Lung (tissue), 12 donors: ENCODE data around the gene TRPC4. TPM values are rescaled to one million over a fixed set of nuclear protein-coding genes. Genes with fewer than 3 reads are reported as not detected.
A peak's percentile ranks its signal among the peaks of the same experiment; 100 is the strongest.

Experiments used
- ATAC-seq: fragments of 200-7000 bp; cut with Tn5 transposase; one replicate; pipeline ENCODE4 v1.9.1; 2020; ENCODE audit warnings: moderate number of reproducible peaks; ENCODE audit not compliant: insufficient read depth, low FRiP score
- DNase-seq, 3 donors: peaks; one replicate each; pipeline ENCODE4 v3.0.0-alpha.2; 2013 to 2017
- H3K27ac ChIP-seq, 2 donors: one replicate each; pipeline ENCODE4 v1.5.1; 2013; ENCODE audit warnings: mild to moderate bottlenecking in 2 of 2, moderate library complexity in 2 of 2, control low read depth in 1 of 2, inconsistent platforms in 1 of 2, low read depth in 1 of 2, low read length in 1 of 2
- H3K27me3 ChIP-seq, 3 donors: one replicate each; pipeline ENCODE4 v1.5.1; 2013; ENCODE audit warnings: low read length in 2 of 3; ENCODE audit not compliant: control insufficient read depth in 3 of 3, insufficient read depth in 3 of 3
- H3K36me3 ChIP-seq, 4 donors: one replicate each; pipeline ENCODE4 v1.5.1; 2013; ENCODE audit warnings: low read length in 4 of 4, mild to moderate bottlenecking in 1 of 4, moderate library complexity in 1 of 4; ENCODE audit not compliant: control insufficient read depth in 4 of 4, insufficient read depth in 4 of 4
- H3K4me1 ChIP-seq, 5 donors: one replicate each; pipeline ENCODE4 v1.5.1; 2013; ENCODE audit warnings: low read length in 5 of 5, mild to moderate bottlenecking in 2 of 5, moderate library complexity in 1 of 5; ENCODE audit not compliant: control insufficient read depth in 5 of 5, insufficient read depth in 5 of 5
- H3K4me3 ChIP-seq: one replicate; pipeline ENCODE4 v1.5.1; 2013; ENCODE audit warnings: mild to moderate bottlenecking, control low read depth, moderate library complexity
- H3K9ac ChIP-seq, 2 donors: one replicate each; pipeline ENCODE4 v1.5.1; 2013; ENCODE audit warnings: low read length in 2 of 2, control low read depth in 1 of 2; ENCODE audit not compliant: insufficient read depth in 1 of 2
- H3K9me3 ChIP-seq, 4 donors: one replicate each; pipeline ENCODE4 v1.5.1; 2013; ENCODE audit warnings: low read length in 3 of 4, mild to moderate bottlenecking in 1 of 4, moderate library complexity in 1 of 4; ENCODE audit not compliant: control insufficient read depth in 4 of 4, insufficient read depth in 3 of 4
- CTCF ChIP-seq: IDR thresholded peaks from 2 replicates; pipeline ENCODE4 v1.5.1; 2012; ENCODE audit warnings: mild to moderate bottlenecking; ENCODE audit errors: control extremely low read depth, extremely low read depth
- WGBS, 2 donors: extraction: QIAGEN DNeasy Blood & Tissue Kit; methylation state at CpG; one replicate each; pipeline ENCODE4 v1.1.7; 2013; 5-methylcytosine and 5-hydroxymethylcytosine counted together
- polyA plus RNA-seq, 2 donors: library from polyadenylated mRNA; stranded (reverse); fragments of 200-250 nt; gene quantifications; one replicate each; pipeline ENCODE4 v1.2.1, GENCODE V29; 2013
- total RNA-seq, 2 donors: library from RNA; depleted of rRNA in 1 of 2; stranded (reverse); fragments of >200 nt in 1 of 2; gene quantifications; one replicate each; pipeline ENCODE4 v1.2.1, GENCODE V29; 2014 to 2021
- donor health status: control.
- donor health status: control.
- donor health status: Bipolar disorder and iron deficiency.
- donor health status: healthy.
- donor health status: DM: yes; HTN: yes; CAD: no.

TRPC4 gene
- total and polyA plus RNA-seq, 4 donors: 0.28 to 3.1 (median 0.94) TPM

GRCh38 chr13:37601648-37602440 is 267.7 kb downstream of the TRPC4 start:
- Histone ChIP-seq H3K9ac (no peak overlapping the region), H3K27me3 (no peaks in the 10 kb centered on the region), H3K4me1 (peaks cover 0 to 33% (median 3%) of the 10 kb centered on the region in 5 donors), H3K27ac (no peak overlapping the region), H3K36me3 (no peaks in the 10 kb centered on the region), H3K9me3 (no peaks in the 10 kb centered on the region), H3K4me3 (no peak overlapping the region)
- no peak for TF ChIP-seq CTCF
- DNase-seq (peak in 1 of 3 donors; percentile 30), ATAC-seq (no peak)
- 84 to 90% methylated on average over 3 of the region's 3 CpGs for WGBS, 2 donors

- TF ChIP-seq CTCF: no peak
- ATAC-seq (no peak), DNase-seq (peak in 2 of 3 donors; percentile 62 to 65)
- H3K27ac ChIP-seq: no peak overlapping the region
- no peak overlapping the region for H3K4me3 ChIP-seq
- H3K36me3 ChIP-seq: peaks cover 0 to 3% (median 0%) of the 10 kb centered on the region in 4 donors
- H3K27me3 ChIP-seq: no peaks in the 10 kb centered on the region
- peaks cover 0 to 55% (median 5%) of the 10 kb centered on the region in 5 donors for H3K4me1 ChIP-seq
- peak overlapping the region in 1 of 2 donors; percentile 91 for H3K9ac ChIP-seq
- no peaks in the 10 kb centered on the region for H3K9me3 ChIP-seq
- WGBS, 2 donors: 68 to 70% methylated on average over 2 of the region's 2 CpGs
Measured at GRCh38 chr13:37599519-37599918, 270.1 kb downstream of the TRPC4 start.

GRCh38 chr13:37598597-37598996 is 271.0 kb downstream of the TRPC4 start, which contains the start of gene POSTN:
Gene POSTN, minus strand, starts transcription at chr13:37598768. Its CDS starts 42 bp downstream, at chr13:37598726.
- H3K27ac ChIP-seq: no peak within 1 kb of the TSS
- H3K4me3 ChIP-seq: no peak within 1 kb of the TSS
- no peaks in the 10 kb centered on the region for H3K9me3 ChIP-seq
- 27 to 33% methylated on average over 6 of the region's 6 CpGs for WGBS, 2 donors
- H3K36me3 ChIP-seq: peaks cover 0 to 3% (median 0%) of the 10 kb centered on the region in 4 donors
- H3K9ac ChIP-seq: peak within 1 kb of the TSS in 1 of 2 donors; percentile 91
- no peak for TF ChIP-seq CTCF
- peaks cover 0 to 60% (median 5%) of the 10 kb centered on the region in 5 donors for H3K4me1 ChIP-seq
- DNase-seq: peak; percentile 49 to 91 (median 89)
- ATAC-seq: no peak
- no peaks in the 10 kb centered on the region for H3K27me3 ChIP-seq
